A549 (cell line): Measurements from ENCODE around the gene COL8A2.

ENCODE experiments used
- RAD21 ChIP-seq, 2 experiments: fragments of >200 bp in 1 of 2; sonication (Bioruptor Twin) in 1 of 2; formaldehyde crosslinking in 1 of 2; IDR thresholded peaks in 1 of 2; conservative IDR thresholded peaks in 1 of 2; 2 replicates in 1 of 2; 3 replicates in 1 of 2; pipeline ENCODE4 v1.6.1; 2012 to 2018; ENCODE audit warnings: inconsistent platforms in 1 of 2
- TF ChIP-seq, protein P1 (sequence below): fragments of >200 bp; sonication (Bioruptor Twin); formaldehyde crosslinking; IDR thresholded peaks from 3 replicates; pipeline ENCODE4 v1.5.1; 2016

GRCh38 chr1:36142121-36142520, 17.1 kb upstream of the COL8A2 start:
- TF ChIP-seq, protein P1, sequence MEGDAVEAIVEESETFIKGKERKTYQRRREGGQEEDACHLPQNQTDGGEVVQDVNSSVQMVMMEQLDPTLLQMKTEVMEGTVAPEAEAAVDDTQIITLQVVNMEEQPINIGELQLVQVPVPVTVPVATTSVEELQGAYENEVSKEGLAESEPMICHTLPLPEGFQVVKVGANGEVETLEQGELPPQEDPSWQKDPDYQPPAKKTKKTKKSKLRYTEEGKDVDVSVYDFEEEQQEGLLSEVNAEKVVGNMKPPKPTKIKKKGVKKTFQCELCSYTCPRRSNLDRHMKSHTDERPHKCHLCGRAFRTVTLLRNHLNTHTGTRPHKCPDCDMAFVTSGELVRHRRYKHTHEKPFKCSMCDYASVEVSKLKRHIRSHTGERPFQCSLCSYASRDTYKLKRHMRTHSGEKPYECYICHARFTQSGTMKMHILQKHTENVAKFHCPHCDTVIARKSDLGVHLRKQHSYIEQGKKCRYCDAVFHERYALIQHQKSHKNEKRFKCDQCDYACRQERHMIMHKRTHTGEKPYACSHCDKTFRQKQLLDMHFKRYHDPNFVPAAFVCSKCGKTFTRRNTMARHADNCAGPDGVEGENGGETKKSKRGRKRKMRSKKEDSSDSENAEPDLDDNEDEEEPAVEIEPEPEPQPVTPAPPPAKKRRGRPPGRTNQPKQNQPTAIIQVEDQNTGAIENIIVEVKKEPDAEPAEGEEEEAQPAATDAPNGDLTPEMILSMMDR: no peak
- TF ChIP-seq RAD21 (conservative IDR thresholded peaks at IDR 0.05 in 1 of 2, IDR thresholded peaks at IDR 0.05 in 1 of 2): no peak
